Endodermal cell (in vitro differentiated cells): ENCODE data around the gene MTA1. TPM values are rescaled to one million over a fixed set of nuclear protein-coding genes. Genes with fewer than 3 reads are reported as not detected.

Experiments used
- DNase-seq: peaks from one replicate; pipeline ENCODE4 v3.0.0-alpha.2; 2017
- H3K27ac ChIP-seq: 2 replicates; pipeline ENCODE4 v1.5.1; 2013; ENCODE audit warnings: mild to moderate bottlenecking, low read depth, low read length, moderate library complexity
- H3K27me3 ChIP-seq: 2 replicates; pipeline ENCODE4 v1.6.1; 2013; ENCODE audit warnings: mild to moderate bottlenecking, low read length, moderate library complexity; ENCODE audit not compliant: insufficient read depth, control insufficient read depth, poor library complexity, severe bottlenecking
- H3K36me3 ChIP-seq: 2 replicates; pipeline ENCODE4 v1.7.0; 2013; ENCODE audit warnings: mild to moderate bottlenecking, low read length, moderate library complexity; ENCODE audit not compliant: control insufficient read depth, insufficient read depth
- H3K4me1 ChIP-seq: one replicate; pipeline ENCODE4 v1.7.0; 2013; ENCODE audit warnings: low read length; ENCODE audit not compliant: control insufficient read depth, insufficient read depth
- H3K4me3 ChIP-seq: 2 replicates; pipeline ENCODE4 v1.5.1; 2013; ENCODE audit warnings: mild to moderate bottlenecking, low read length, moderate library complexity
- H3K9ac ChIP-seq: 2 replicates; pipeline ENCODE4 v1.6.1; 2013; ENCODE audit warnings: mild to moderate bottlenecking, low read length, moderate library complexity; ENCODE audit not compliant: poor library complexity, severe bottlenecking; ENCODE audit errors: extremely low read depth
- H3K9me3 ChIP-seq: 2 replicates; pipeline ENCODE4 v1.6.1; 2013; ENCODE audit warnings: mild to moderate bottlenecking, low read length, moderate library complexity; ENCODE audit not compliant: control insufficient read depth
- H3K27ac Mint-ChIP-seq: 2 replicates; pipeline ENCODE4 v1.8.0; 2020; ENCODE audit warnings: mixed read lengths
- H3K27me3 Mint-ChIP-seq: 2 replicates; pipeline ENCODE4 v1.8.0; 2021; ENCODE audit warnings: mild to moderate bottlenecking, mixed read lengths; ENCODE audit not compliant: insufficient read depth
- H3K36me3 Mint-ChIP-seq: 2 replicates; pipeline ENCODE4 v1.8.0; 2020; ENCODE audit warnings: low read depth, mixed read lengths
- H3K4me1 Mint-ChIP-seq: 2 replicates; pipeline ENCODE4 v1.8.0; 2020; ENCODE audit warnings: mixed read lengths
- H3K4me3 Mint-ChIP-seq: 2 replicates; pipeline ENCODE4 v1.8.0; 2020; ENCODE audit warnings: mild to moderate bottlenecking, moderate library complexity, mixed read lengths
- H3K9me3 Mint-ChIP-seq: 2 replicates; pipeline ENCODE4 v1.8.0; 2020; ENCODE audit warnings: mild to moderate bottlenecking, mixed read lengths
- WGBS, 2 experiments: methylation state at CpG; one replicate each; pipeline versions ENCODE4 v1.1.5 to v1.1.7; 2013; ENCODE audit warnings: missing lambda C conversion rate in 2 of 2, mixed read lengths in 1 of 2; ENCODE audit not compliant: insufficient coverage in 1 of 2, insufficient read length in 1 of 2; 5-methylcytosine and 5-hydroxymethylcytosine counted together
- total RNA-seq, 2 donors: library from RNA; stranded (reverse); fragmentation: NEBNext Ultra II Directional in 1 of 2; extraction: Animal tissue kit (Norgen Biotek cat#: 25700) in 1 of 2; gene quantifications; 2 replicates in 1 of 2; 3 replicates in 1 of 2; pipeline ENCODE4 v1.2.1, GENCODE V29; 2021
- TF ChIP-seq, protein P1 (sequence below): fragments of 200-600 bp; sonication (generic); conservative IDR thresholded peaks from 2 replicates; pipeline ENCODE4 v1.5.0; 2021; ENCODE audit warnings: antibody characterized with exemption, mild to moderate bottlenecking

MTA1 gene
- total RNA-seq, 2 donors from 2014 or later = 245 to 246 TPM

- 80 to 82% methylated on average over 2 to 7 of the region's 7 CpGs for WGBS, 2 experiments
- peaks cover 2% of the 10 kb centered on the region for H3K4me1 ChIP-seq
- H3K4me3 ChIP-seq = no peak overlapping the region
- H3K4me3 Mint-ChIP-seq = no peak overlapping the region
- no peak for DNase-seq
- H3K4me1 Mint-ChIP-seq = peaks cover 3% of the 10 kb centered on the region
- H3K27me3 ChIP-seq = no peaks in the 10 kb centered on the region
- no peak overlapping the region for H3K27ac ChIP-seq
- H3K9ac ChIP-seq = no peak overlapping the region
- H3K27me3 Mint-ChIP-seq = peaks cover 6% of the 10 kb centered on the region
- H3K36me3 Mint-ChIP-seq = no peaks in the 10 kb centered on the region
- no peak overlapping the region for H3K27ac Mint-ChIP-seq
- H3K36me3 ChIP-seq = no peaks in the 10 kb centered on the region
- TF ChIP-seq, protein P1, sequence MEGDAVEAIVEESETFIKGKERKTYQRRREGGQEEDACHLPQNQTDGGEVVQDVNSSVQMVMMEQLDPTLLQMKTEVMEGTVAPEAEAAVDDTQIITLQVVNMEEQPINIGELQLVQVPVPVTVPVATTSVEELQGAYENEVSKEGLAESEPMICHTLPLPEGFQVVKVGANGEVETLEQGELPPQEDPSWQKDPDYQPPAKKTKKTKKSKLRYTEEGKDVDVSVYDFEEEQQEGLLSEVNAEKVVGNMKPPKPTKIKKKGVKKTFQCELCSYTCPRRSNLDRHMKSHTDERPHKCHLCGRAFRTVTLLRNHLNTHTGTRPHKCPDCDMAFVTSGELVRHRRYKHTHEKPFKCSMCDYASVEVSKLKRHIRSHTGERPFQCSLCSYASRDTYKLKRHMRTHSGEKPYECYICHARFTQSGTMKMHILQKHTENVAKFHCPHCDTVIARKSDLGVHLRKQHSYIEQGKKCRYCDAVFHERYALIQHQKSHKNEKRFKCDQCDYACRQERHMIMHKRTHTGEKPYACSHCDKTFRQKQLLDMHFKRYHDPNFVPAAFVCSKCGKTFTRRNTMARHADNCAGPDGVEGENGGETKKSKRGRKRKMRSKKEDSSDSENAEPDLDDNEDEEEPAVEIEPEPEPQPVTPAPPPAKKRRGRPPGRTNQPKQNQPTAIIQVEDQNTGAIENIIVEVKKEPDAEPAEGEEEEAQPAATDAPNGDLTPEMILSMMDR = no peak
- H3K9me3 ChIP-seq = no peaks in the 10 kb centered on the region
- no peaks in the 10 kb centered on the region for H3K9me3 Mint-ChIP-seq
Observed at GRCh38 chr14:105503296-105503640, 83.6 kb downstream of the MTA1 start.

- no peaks in the 10 kb centered on the region for H3K27me3 ChIP-seq
- H3K27ac Mint-ChIP-seq = no peak overlapping the region
- TF ChIP-seq, protein P1 = no peak
- no peaks in the 10 kb centered on the region for H3K9me3 ChIP-seq
- H3K36me3 Mint-ChIP-seq = no peaks in the 10 kb centered on the region
- H3K4me1 Mint-ChIP-seq = peaks cover under 1% of the 10 kb centered on the region
- 87 to 89% methylated on average over 14 to 26 of the region's 29 CpGs for WGBS, 2 experiments
- no peak overlapping the region for H3K9ac ChIP-seq
- DNase-seq = no peak
- no peak overlapping the region for H3K4me3 Mint-ChIP-seq
- H3K27ac ChIP-seq = no peak overlapping the region
- H3K27me3 Mint-ChIP-seq = peaks cover 8% of the 10 kb centered on the region
- no peaks in the 10 kb centered on the region for H3K9me3 Mint-ChIP-seq
- no peak overlapping the region for H3K4me3 ChIP-seq
- H3K4me1 ChIP-seq = peaks cover 2% of the 10 kb centered on the region
- no peaks in the 10 kb centered on the region for H3K36me3 ChIP-seq
Observed at GRCh38 chr14:105503935-105504692, 84.5 kb downstream of the MTA1 start.

DNA sequence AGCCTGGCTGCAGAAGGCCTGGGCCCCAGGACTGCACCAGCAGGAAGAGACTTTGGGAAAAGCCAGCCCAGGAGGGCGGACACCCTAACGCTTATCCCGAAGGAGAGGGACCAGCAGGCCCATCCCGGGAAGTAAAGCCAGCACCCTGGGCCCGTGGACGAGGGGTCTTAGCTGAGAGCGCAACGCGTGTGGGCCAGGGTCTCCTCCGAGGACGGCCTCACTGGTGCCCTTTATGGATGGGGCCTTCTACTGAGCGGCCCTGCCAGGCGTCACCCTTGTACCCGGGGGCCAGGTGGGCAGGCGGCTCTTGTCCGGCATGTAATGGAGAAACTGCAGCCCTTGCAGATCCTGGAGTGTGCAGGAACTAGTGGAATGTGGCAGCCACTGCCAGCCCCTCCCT is 85.5 kb downstream of the MTA1 start:
- no peaks in the 10 kb centered on the region for H3K9me3 Mint-ChIP-seq
- no peak overlapping the region for H3K27ac Mint-ChIP-seq
- no peak for DNase-seq
- Histone ChIP-seq H3K9me3 (no peaks in the 10 kb centered on the region), H3K4me1 (no peaks in the 10 kb centered on the region), H3K27me3 (no peaks in the 10 kb centered on the region), H3K4me3 (no peak overlapping the region), H3K27ac (no peak overlapping the region), H3K36me3 (no peaks in the 10 kb centered on the region), H3K9ac (no peak overlapping the region)
- H3K27me3 Mint-ChIP-seq = peaks cover 8% of the 10 kb centered on the region
- no peak overlapping the region for H3K4me3 Mint-ChIP-seq
- TF ChIP-seq, protein P1 = no peak
- WGBS, 2 experiments = 89 to 90% methylated on average over 11 to 16 of the region's 16 CpGs
- no peaks in the 10 kb centered on the region for H3K36me3 Mint-ChIP-seq
- no peaks in the 10 kb centered on the region for H3K4me1 Mint-ChIP-seq
